HG03378 (cell line): Measurements from ENCODE around the gene SND1.

Experiments used
- ATAC-seq: cut with Tn5 transposase; IDR thresholded peaks from one replicate; pipeline ENCODE4 v1.9.1; 2021; ENCODE audit warnings: mild to moderate bottlenecking, moderate library complexity; ENCODE audit not compliant: unreplicated experiment

Gene SND1

GRCh38 chr7:127718340-127718679, 66.3 kb downstream of the SND1 start:
- no peak for ATAC-seq

DNA sequence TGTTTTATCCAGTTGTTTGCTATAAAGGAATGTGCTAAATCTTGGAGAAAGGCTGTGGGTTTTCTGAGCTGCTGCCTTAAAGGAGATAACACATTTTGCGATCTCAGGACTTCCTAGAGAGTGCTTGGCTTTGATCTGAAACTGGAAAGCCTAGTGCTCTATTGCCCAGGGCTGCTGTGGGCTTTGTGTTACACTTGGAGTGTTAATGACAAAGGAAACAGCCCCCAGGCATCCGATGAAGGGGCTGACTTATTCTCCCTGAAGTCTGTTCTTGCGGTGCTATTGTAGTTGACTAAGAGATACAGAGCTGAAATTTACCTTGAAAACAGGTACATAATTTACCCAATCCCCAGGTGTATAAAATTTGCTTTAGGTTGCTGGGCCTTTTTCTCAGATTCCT, 74.5 kb downstream of the SND1 start:
- no peak for ATAC-seq

GRCh38 chr7:127730658-127731276, 78.8 kb downstream of the SND1 start:
- no peak for ATAC-seq

GRCh38 chr7:127731431-127732080, 79.6 kb downstream of the SND1 start:
- ATAC-seq, result no peak

- ATAC-seq, result no peak
These were observed 80.3 kb downstream of the SND1 start for GRCh38 chr7:127732306-127732705.

GRCh38 chr7:127733986-127734385, 82.0 kb downstream of the SND1 start:
- no peak for ATAC-seq

- no peak for ATAC-seq
These were observed 84.5 kb downstream of the SND1 start for GRCh38 chr7:127736511-127736910.

- ATAC-seq, result no peak
These were observed 86.9 kb downstream of the SND1 start for GRCh38 chr7:127738859-127739258.

DNA sequence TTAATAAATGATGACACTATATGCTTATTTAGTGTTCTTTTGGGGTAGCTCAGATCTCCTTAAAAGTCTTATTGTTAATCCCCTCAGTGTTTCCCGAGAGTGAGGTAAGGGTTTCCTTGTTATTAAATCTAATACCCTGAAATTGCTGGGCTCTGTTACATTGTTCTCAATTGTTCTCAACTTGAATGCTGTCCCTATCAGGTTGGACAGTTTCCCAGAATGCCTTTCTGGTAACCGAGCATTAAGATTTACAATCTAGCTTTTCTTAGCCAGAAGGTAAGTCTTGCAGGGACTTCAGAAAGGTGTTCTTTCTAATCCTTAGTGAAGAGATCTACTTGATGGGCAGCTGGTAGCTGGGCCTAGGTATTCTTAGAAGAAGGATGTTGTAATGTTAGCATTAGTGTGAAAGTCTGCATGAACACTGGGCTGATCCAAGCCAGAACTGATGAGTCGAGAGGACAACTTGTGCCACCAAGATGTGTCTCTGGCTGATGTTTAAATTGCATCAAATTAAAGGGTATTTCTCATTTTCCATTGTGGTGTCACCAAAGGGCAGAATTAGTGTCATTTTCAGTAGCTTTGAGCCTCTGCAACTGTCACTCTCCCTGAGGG, 89.9 kb downstream of the SND1 start:
- no peak for ATAC-seq

DNA sequence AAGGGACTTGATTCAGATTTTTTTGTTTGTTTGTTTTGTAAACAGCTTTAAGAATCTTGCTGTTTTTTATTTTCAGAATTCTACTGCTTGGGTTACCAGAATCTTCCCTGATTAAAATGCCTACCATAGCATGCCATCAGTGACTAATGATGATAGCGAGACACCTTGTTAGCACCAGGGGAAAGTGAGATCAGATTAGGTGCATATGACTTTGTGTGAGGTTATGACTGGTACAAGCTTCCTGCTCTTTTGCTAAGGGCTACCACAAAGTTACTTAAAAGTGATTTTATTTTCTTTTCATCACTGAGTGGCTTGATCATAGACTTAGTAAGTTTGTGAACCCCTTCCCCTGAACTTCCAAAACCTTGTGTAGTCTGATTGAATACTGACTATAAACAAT, 93.5 kb downstream of the SND1 start:
- peak; percentile 59 for ATAC-seq

GRCh38 chr7:127751062-127751461, 99.1 kb downstream of the SND1 start:
- ATAC-seq, result no peak

GRCh38 chr7:127751490-127752448, 99.8 kb downstream of the SND1 start:
- no peak for ATAC-seq

DNA sequence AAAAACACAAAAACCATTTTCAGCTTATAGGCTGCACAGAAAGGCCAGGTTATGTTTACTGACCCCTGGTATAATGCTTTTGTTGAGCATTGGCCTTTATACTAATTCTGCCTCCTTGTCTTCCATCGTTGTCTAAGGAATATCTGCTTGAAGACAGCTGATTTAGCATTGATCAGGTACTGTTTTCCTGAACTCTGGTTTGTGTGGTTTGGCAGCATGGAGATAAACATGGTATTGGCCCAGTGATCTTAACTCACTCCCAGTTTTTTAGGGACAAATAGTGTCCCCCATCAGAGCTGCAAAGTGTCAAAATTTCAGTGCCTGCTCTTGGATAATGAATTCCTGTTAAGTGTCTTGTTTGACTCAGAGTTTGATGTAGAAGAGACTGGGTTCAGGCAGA, 100.8 kb downstream of the SND1 start:
- no peak for ATAC-seq

DNA sequence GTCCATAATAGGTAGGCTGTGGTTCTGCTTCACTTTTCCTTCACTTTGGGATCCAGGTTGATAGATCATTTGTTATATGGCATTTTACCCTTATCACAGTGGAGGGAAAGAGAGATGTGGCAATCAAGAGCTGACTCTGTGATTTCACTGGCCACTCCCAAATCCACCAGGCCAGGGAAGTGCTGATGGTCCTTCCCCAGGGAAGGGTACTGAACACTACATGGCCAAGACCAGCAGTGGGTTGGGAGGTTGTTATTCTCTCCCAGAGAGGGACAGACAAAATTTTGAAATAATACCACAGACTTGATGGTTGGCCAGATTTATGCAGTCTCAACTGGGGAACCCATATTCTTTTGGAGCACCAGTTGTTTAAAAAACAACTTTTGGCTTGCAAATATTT, 102.5 kb downstream of the SND1 start:
- ATAC-seq, result no peak

GRCh38 chr7:127755521-127755920, 103.5 kb downstream of the SND1 start:
- no peak for ATAC-seq

DNA sequence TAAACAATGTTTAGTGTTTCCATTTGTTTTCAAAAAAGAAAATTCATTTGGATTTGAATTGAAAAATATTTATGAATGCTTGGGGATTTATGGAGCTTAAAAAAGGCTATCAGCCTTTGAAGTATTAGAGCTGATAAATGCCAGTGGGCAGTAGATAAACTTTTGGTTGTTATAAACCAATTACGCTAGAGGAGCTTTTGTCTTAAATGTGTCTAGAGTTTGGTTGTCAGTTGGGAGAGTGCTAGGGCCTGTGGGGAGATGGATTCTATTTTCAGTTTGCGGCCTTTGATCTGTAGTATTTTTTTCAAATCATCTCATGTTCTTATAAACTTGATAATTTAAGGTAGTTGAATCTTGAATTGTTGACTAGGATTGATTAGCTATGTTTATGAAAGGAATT, 104.0 kb downstream of the SND1 start:
- no peak for ATAC-seq

- ATAC-seq, result no peak
These were observed 106.1 kb downstream of the SND1 start for GRCh38 chr7:127758105-127758504.

DNA sequence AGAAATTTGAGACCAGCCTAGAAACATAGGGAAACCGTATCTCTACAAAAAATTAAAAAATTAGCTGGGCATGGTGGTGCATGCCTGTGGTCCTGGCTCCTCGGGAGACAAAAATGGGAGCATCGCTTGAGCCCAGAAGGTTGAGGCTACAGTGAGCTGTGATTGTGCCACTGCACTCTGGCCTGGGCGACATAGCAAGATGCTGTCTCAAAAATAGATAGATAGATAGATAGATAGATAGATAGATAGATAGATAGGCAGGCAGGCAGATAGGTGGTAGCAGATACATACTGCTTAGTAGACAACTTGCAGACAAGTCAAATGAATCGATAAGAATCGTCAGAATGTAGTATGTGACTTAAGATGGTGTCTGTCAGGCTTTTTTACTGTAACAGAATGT, 106.9 kb downstream of the SND1 start:
- no peak for ATAC-seq

GRCh38 chr7:127759945-127760421, 108.0 kb downstream of the SND1 start:
- ATAC-seq, result no peak

DNA sequence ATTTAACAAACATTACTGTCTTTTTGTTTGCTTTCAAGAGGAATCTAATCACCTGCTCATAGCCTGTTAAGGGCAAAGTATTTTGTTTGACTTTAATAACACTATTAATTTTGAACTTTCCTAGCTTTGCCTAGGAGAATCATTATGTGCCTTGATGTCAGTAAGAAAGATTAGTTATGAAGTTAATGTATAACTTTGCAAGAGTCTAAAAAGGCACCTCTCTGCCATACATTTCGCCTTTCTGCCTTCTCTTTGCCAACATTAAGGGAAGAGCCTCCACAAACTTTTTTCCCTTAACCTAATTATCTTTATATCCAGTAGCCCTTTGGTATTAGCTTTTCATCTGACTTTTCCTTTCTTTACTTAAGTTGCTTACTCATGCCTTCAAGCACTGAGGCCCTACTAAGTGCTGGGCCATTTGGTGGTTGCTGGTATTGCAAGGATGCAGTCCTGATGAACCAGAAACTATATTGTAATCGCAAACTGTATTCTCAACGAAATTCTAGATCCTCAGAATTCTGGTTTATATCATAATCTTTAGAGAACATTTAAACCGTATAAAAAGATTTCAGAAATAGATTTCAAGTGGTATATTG, 108.5 kb downstream of the SND1 start:
- ATAC-seq, result no peak

DNA sequence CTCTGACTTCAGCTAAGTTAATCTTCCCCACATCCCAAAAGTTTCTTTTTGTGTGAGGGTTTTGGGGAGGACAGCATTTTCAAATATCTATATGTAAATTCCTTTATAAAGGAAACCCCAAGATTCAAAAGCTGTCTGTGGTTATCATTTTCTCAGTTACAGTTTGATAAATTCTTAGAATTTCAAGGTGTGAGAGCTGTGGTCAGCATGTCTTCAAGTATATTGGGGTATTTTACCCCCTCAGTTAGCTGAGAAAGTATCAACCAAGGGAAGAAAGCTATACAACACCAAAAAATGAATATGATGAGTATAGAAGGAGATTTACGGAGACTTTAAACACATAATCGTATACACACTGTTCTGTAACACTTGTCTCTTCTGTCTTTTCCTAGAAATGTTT, 109.2 kb downstream of the SND1 start:
- ATAC-seq, result no peak
